ENCODE results near the gene FGF11.

Gene FGF11

DNA sequence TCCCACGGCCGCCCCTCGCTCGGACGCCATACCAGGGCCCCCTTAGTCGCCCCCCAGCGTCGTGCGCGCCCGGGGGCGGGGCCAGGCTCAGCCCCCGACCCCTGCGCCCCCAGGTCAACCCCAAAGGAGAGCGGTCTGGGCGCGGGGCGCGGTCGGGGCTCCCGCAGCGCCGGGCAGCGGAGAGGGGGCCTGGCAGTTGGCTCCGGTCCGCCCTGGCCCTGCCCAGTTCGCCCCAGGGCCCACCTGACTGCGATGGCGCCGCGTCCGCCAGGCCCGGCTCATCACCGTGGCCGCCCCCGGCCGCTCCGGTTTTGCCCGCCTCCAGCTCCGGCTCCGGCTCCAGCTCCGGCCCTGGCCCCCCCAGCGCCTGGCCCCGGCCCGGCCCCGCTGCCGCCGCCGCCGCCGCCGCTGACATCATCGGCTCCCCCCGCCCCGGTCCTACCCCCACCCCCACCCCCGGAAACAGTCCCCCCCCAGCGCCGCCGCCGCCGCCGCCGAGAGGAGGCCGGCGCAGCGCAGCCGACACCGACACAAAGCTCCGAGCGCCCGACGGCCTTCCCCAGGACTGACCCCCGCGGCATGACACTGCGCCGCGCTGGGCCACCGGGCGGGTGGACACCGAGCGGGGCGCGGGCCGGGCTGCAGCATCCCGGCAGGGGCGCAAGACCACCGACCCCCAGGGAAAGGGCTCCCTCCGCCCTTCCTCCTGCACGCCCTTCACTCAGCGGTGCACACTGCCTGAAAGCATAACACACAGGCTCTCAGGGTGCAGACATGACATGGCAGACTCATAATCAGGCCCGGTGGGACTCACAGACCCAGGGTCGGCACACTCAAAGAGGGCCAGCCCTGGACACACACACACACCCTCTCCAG is 40.1 kb downstream of the FGF11 start, which contains the start of gene ZBTB4 (continued):
- no peak for TF ChIP-seq ZNF623 (tag by site-specific recombination; IDR thresholded peaks at IDR 0.05)
- no peak for TF ChIP-seq ZSCAN16 (tag by site-specific recombination; IDR thresholded peaks at IDR 0.05)
- peak; percentile 22; the same call in 1 of the 2 replicates for TF ChIP-seq ZNF777 (tag by site-specific recombination; IDR thresholded peaks at IDR 0.05; ENCODE audit: borderline replicate concordance)
- 0 out of 2 replicates have a peak, but pooled peaks have one; percentile 21 for TF ChIP-seq ZNF391 (tag by site-specific recombination; IDR thresholded peaks at IDR 0.05; ENCODE audit: borderline replicate concordance, low read depth)
- TF ChIP-seq YY1 (tag by site-specific recombination; IDR thresholded peaks at IDR 0.05), result peak; percentile 52; the same call in 1 of the 2 replicates
- TF ChIP-seq ZNF221 (tag by site-specific recombination; IDR thresholded peaks at IDR 0.05; ENCODE audit: borderline replicate concordance), result no peak
- no peak for TF ChIP-seq ZNF501 (tag by site-specific recombination; IDR thresholded peaks at IDR 0.05)
- no peak for TF ChIP-seq ZNF366 (tag by site-specific recombination; conservative IDR thresholded peaks at IDR 0.05)
- no peak for TF ChIP-seq ZNF610 (tag by site-specific recombination; IDR thresholded peaks at IDR 0.05; ENCODE audit: borderline replicate concordance)
- TF ChIP-seq PRDM1 (tag by site-specific recombination; IDR thresholded peaks at IDR 0.05), result no peak
- TF ChIP-seq, protein P1, sequence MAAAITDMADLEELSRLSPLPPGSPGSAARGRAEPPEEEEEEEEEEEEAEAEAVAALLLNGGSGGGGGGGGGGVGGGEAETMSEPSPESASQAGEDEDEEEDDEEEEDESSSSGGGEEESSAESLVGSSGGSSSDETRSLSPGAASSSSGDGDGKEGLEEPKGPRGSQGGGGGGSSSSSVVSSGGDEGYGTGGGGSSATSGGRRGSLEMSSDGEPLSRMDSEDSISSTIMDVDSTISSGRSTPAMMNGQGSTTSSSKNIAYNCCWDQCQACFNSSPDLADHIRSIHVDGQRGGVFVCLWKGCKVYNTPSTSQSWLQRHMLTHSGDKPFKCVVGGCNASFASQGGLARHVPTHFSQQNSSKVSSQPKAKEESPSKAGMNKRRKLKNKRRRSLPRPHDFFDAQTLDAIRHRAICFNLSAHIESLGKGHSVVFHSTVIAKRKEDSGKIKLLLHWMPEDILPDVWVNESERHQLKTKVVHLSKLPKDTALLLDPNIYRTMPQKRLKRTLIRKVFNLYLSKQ (tag by site-specific recombination; IDR thresholded peaks at IDR 0.05; ENCODE audit: borderline replicate concordance), result no peak
- TF ChIP-seq ZNF146 (tag by site-specific recombination; IDR thresholded peaks at IDR 0.05), result no peak
- TF ChIP-seq ZBTB1 (tag by site-specific recombination; IDR thresholded peaks at IDR 0.05), result no peak
- TF ChIP-seq, protein P2, sequence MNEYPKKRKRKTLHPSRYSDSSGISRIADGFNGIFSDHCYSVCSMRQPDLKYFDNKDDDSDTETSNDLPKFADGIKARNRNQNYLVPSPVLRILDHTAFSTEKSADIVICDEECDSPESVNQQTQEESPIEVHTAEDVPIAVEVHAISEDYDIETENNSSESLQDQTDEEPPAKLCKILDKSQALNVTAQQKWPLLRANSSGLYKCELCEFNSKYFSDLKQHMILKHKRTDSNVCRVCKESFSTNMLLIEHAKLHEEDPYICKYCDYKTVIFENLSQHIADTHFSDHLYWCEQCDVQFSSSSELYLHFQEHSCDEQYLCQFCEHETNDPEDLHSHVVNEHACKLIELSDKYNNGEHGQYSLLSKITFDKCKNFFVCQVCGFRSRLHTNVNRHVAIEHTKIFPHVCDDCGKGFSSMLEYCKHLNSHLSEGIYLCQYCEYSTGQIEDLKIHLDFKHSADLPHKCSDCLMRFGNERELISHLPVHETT (tag by site-specific recombination; IDR thresholded peaks at IDR 0.05), result no peak
- no peak for TF ChIP-seq ZNF184 (tag by site-specific recombination; IDR thresholded peaks at IDR 0.05)
- TF ChIP-seq TRIM28 (IDR thresholded peaks at IDR 0.05; ENCODE audit: borderline replicate concordance, low read length), result no peak
- no peak for TF ChIP-seq ZNF416 (tag by site-specific recombination; IDR thresholded peaks at IDR 0.05)
- TF ChIP-seq ZXDB (tag by site-specific recombination; IDR thresholded peaks at IDR 0.05), result no peak
- no peak for TF ChIP-seq OVOL3 (tag by site-specific recombination; IDR thresholded peaks at IDR 0.05)
- TF ChIP-seq, protein P3, sequence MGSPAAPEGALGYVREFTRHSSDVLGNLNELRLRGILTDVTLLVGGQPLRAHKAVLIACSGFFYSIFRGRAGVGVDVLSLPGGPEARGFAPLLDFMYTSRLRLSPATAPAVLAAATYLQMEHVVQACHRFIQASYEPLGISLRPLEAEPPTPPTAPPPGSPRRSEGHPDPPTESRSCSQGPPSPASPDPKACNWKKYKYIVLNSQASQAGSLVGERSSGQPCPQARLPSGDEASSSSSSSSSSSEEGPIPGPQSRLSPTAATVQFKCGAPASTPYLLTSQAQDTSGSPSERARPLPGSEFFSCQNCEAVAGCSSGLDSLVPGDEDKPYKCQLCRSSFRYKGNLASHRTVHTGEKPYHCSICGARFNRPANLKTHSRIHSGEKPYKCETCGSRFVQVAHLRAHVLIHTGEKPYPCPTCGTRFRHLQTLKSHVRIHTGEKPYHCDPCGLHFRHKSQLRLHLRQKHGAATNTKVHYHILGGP (tag by site-specific recombination; IDR thresholded peaks at IDR 0.05), result no peak
- TF ChIP-seq ZNF133 (tag by site-specific recombination; IDR thresholded peaks at IDR 0.05), result no peak
- no peak for TF ChIP-seq TCF7L2 (IDR thresholded peaks at IDR 0.05; ENCODE audit: borderline replicate concordance, low read depth, low read length)
- no peak for TF ChIP-seq GLI4 (tag by site-specific recombination; IDR thresholded peaks at IDR 0.05)
- no peak for TF ChIP-seq ZNF837 (tag by site-specific recombination; IDR thresholded peaks at IDR 0.05)
- no peak for TF ChIP-seq ZNF558 (tag by site-specific recombination; IDR thresholded peaks at IDR 0.05)
- TF ChIP-seq, protein P4, sequence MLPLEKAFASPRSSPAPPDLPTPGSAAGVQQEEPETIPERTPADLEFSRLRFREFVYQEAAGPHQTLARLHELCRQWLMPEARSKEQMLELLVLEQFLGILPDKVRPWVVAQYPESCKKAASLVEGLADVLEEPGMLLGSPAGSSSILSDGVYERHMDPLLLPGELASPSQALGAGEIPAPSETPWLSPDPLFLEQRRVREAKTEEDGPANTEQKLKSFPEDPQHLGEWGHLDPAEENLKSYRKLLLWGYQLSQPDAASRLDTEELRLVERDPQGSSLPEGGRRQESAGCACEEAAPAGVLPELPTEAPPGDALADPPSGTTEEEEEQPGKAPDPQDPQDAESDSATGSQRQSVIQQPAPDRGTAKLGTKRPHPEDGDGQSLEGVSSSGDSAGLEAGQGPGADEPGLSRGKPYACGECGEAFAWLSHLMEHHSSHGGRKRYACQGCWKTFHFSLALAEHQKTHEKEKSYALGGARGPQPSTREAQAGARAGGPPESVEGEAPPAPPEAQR (tag by site-specific recombination; IDR thresholded peaks at IDR 0.05), result no peak
- no peak for TF ChIP-seq ZNF19 (tag by site-specific recombination; IDR thresholded peaks at IDR 0.05; ENCODE audit: low read depth)
- TF ChIP-seq ZNF548 (tag by site-specific recombination; IDR thresholded peaks at IDR 0.05), result no peak
- TF ChIP-seq ZFP37 (tag by site-specific recombination; IDR thresholded peaks at IDR 0.05), result no peak; the same call in 1 of the 2 replicates
- TF ChIP-seq ZNF2 (tag by site-specific recombination; IDR thresholded peaks at IDR 0.05), result peak; percentile 47; the same call in 1 of the 2 replicates
- TF ChIP-seq KLF1 (tag by site-specific recombination; IDR thresholded peaks at IDR 0.05), result peak; percentile 96
- TF ChIP-seq ZNF585B (tag by site-specific recombination; IDR thresholded peaks at IDR 0.05), result no peak
- TF ChIP-seq ZNF341 (tag by site-specific recombination; IDR thresholded peaks at IDR 0.05; ENCODE audit: low read depth), result no peak; the same call in 1 of the 2 replicates
- TF ChIP-seq ZNF114 (tag by site-specific recombination; IDR thresholded peaks at IDR 0.05), result no peak
